ENCODE data around the gene TMCO4. TPM values are rescaled to one million over a fixed set of nuclear protein-coding genes. Genes with fewer than 3 reads are reported as not detected.
A peak's percentile ranks its signal among the peaks of the same experiment; 100 is the strongest.

Gene TMCO4
- total RNA-seq, 1 experiment from 2014 or later: 13.5 TPM

DNA sequence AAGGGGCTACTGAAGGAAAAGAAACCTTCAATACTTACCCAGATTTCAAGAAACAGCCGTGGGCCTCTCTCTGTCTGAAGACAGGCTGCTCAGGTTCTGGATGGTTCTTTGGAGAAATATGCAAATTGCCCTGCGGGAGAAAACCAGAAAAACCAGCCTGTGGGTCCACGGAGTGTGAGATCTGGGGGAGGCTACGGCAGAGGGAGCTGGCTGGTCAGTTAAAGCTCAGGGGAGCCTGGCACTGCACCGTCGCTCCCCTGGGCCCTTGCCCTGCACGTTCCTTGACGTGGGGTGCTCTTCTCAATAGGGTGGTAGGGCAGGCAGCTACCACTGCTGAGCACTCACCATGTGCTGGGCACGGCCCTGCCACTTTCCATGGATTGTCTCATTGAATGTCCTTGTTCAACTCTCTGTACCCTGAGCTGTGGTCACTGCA, 12.7 kb downstream of the TMCO4 start:
- no TSS peak for BruUV-seq (replicated peaks)
- Mint-ChIP-seq H3K36me3 (ENCODE audit: insufficient read depth, unreplicated experiment) (no peaks in the 10 kb centered on the region), H3K27me3 (ENCODE audit: unreplicated experiment) (no peaks in the 10 kb centered on the region), H3K27ac (ENCODE audit: unreplicated experiment) (no peak overlapping the region), H3K4me1 (ENCODE audit: low read depth, unreplicated experiment) (peaks cover 30% of the 10 kb centered on the region), H3K4me3 (ENCODE audit: low read depth, unreplicated experiment) (no peak overlapping the region), H3K9me3 (ENCODE audit: low read depth, unreplicated experiment) (no peaks in the 10 kb centered on the region)
- intact Hi-C loops (cut with micrococcal nuclease; ENCODE audit: unreplicated experiment): no loop called here
- TF ChIP-seq, protein P1, sequence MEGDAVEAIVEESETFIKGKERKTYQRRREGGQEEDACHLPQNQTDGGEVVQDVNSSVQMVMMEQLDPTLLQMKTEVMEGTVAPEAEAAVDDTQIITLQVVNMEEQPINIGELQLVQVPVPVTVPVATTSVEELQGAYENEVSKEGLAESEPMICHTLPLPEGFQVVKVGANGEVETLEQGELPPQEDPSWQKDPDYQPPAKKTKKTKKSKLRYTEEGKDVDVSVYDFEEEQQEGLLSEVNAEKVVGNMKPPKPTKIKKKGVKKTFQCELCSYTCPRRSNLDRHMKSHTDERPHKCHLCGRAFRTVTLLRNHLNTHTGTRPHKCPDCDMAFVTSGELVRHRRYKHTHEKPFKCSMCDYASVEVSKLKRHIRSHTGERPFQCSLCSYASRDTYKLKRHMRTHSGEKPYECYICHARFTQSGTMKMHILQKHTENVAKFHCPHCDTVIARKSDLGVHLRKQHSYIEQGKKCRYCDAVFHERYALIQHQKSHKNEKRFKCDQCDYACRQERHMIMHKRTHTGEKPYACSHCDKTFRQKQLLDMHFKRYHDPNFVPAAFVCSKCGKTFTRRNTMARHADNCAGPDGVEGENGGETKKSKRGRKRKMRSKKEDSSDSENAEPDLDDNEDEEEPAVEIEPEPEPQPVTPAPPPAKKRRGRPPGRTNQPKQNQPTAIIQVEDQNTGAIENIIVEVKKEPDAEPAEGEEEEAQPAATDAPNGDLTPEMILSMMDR (IDR thresholded peaks at IDR 0.05; ENCODE audit: unreplicated experiment): no peak
- DNase-seq: peak; percentile 58
- CTCF ChIA-PET: interaction anchor here (0.8 to 1.1 kb wide), 2 partner anchors 15 to 18 kb away, joined by 3 read pairs; no protein-coding TSS in a partner anchor

DNA sequence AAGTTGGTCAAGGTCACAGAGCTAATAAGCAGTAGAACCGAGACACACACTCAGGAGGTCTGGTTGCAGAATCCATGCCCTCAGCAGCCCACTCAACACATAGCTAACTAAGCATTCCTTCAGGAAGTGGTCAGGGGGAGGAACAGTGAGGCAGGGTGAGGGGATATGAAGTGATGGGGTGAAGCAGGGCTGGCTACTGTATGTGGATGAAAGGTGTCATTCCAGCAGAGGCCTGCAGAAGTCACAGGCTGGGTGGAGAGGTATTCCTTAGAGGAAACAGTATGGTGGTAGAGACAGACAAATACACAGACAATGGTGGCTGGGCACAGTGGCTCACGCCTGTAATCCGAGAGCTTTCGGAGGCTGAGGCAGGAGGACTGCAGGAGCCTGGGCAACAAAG, 14.1 kb downstream of the TMCO4 start:
- H3K9me3 Mint-ChIP-seq (ENCODE audit: low read depth, unreplicated experiment): no peaks in the 10 kb centered on the region
- TF ChIP-seq, protein P1 (IDR thresholded peaks at IDR 0.05; ENCODE audit: unreplicated experiment): no peak
- no peaks in the 10 kb centered on the region for H3K27me3 Mint-ChIP-seq (ENCODE audit: unreplicated experiment)
- CTCF ChIA-PET: no interaction called here
- H3K4me1 Mint-ChIP-seq (ENCODE audit: low read depth, unreplicated experiment): peaks cover 30% of the 10 kb centered on the region
- BruUV-seq (replicated peaks): no TSS peak
- peak overlapping the region; percentile 7 for H3K27ac Mint-ChIP-seq (ENCODE audit: unreplicated experiment)
- DNase-seq: no peak
- intact Hi-C loops (cut with micrococcal nuclease; ENCODE audit: unreplicated experiment): no loop called here
- no peaks in the 10 kb centered on the region for H3K36me3 Mint-ChIP-seq (ENCODE audit: insufficient read depth, unreplicated experiment)
- H3K4me3 Mint-ChIP-seq (ENCODE audit: low read depth, unreplicated experiment): no peak overlapping the region

DNA sequence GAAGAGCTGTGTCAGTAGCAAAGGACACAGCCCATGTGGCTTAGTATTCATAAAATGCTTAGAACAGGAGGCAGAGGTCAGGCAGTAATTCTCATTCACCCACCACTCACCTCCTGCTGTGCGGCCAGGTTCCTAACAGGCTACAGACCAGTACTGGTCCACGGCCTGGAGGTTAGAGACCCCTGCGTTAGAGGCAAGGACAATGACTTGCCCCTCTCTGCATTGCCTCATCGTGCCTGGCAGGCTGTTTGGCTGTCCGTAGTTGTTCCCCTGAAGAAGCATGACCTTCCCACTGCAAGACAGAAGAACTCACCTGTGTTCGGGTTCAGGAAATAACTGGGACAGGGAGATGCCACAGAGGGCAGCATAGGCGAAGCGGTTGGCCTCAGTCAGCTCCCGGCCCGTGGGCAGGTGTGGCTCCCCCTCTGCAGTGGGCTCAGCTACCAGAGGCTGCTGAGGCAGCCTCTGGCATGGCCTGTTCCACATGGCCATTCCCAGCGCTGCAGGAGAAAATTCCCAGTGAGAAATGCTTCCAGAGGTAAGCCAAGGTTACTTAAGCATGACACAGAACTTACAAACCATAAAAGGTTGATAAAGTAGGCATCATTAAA, 19.3 kb downstream of the TMCO4 start:
- peaks cover 7% of the 10 kb centered on the region for H3K4me1 Mint-ChIP-seq (ENCODE audit: low read depth, unreplicated experiment)
- intact Hi-C loops (cut with micrococcal nuclease; ENCODE audit: unreplicated experiment): no loop called here
- H3K9me3 Mint-ChIP-seq (ENCODE audit: low read depth, unreplicated experiment): no peaks in the 10 kb centered on the region
- BruUV-seq (replicated peaks): no TSS peak
- no peak overlapping the region for H3K27ac Mint-ChIP-seq (ENCODE audit: unreplicated experiment)
- no peak for DNase-seq
- TF ChIP-seq, protein P1 (IDR thresholded peaks at IDR 0.05; ENCODE audit: unreplicated experiment): no peak
- no peaks in the 10 kb centered on the region for H3K27me3 Mint-ChIP-seq (ENCODE audit: unreplicated experiment)
- no peaks in the 10 kb centered on the region for H3K36me3 Mint-ChIP-seq (ENCODE audit: insufficient read depth, unreplicated experiment)
- no peak overlapping the region for H3K4me3 Mint-ChIP-seq (ENCODE audit: low read depth, unreplicated experiment)
- CTCF ChIA-PET: no interaction called here

DNA sequence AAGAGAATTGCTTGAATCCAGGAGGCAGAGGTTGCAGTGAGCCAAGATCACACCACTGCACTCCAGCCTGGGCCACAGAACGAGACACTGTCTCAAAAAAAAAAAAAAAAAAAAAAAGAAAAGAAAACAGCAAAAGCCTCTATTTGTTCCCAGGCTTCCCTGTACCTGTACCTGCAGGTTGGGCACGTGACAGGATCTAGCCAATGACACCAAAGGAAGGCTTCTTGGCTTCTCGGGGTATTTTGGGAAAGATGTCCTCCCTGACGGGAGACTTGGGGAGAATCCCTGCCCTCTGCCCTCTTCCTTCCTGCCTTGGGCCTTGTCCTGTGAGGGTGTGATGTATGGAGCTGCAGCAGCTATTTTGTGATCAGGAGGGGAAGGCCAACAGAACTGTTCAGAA, 22.8 kb downstream of the TMCO4 start:
- DNase-seq: no peak
- TF ChIP-seq, protein P1 (IDR thresholded peaks at IDR 0.05; ENCODE audit: unreplicated experiment): no peak
- Mint-ChIP-seq H3K4me3 (ENCODE audit: low read depth, unreplicated experiment) (no peak overlapping the region), H3K27ac (ENCODE audit: unreplicated experiment) (no peak overlapping the region), H3K27me3 (ENCODE audit: unreplicated experiment) (no peaks in the 10 kb centered on the region), H3K36me3 (ENCODE audit: insufficient read depth, unreplicated experiment) (no peaks in the 10 kb centered on the region), H3K4me1 (ENCODE audit: low read depth, unreplicated experiment) (no peaks in the 10 kb centered on the region), H3K9me3 (ENCODE audit: low read depth, unreplicated experiment) (no peaks in the 10 kb centered on the region)
- intact Hi-C loops (cut with micrococcal nuclease; ENCODE audit: unreplicated experiment): no loop called here
- no TSS peak for BruUV-seq (replicated peaks)
- CTCF ChIA-PET: interaction anchor here (1.0 kb wide), 1 partner anchor 11 kb away, joined by 4 read pairs; no protein-coding TSS in a partner anchor
